ENCODE results near the gene LHX3. TPM values are rescaled to one million over a fixed set of nuclear protein-coding genes. Genes with fewer than 3 reads are reported as not detected.

The LHX3 gene
- total RNA-seq, 1 donor from 2014 or later, result not detected

- H3K36me3 Mint-ChIP-seq, result no peaks in the 10 kb centered on the region
- no peak for TF ChIP-seq CTCF (IDR thresholded peaks at IDR 0.05; ENCODE audit: unreplicated experiment)
Observed at GRCh38 chr9:136180586-136180985, 24.3 kb downstream of the LHX3 start.

GRCh38 chr9:136179761-136180160, 25.2 kb downstream of the LHX3 start:
- H3K36me3 Mint-ChIP-seq, result no peaks in the 10 kb centered on the region
- no peak for DNase-seq (ENCODE audit: low spot score in 2 of 2, unreplicated experiment in 2 of 2)
- H3K27me3 Mint-ChIP-seq (ENCODE audit: low read depth), result peaks cover 24% of the 10 kb centered on the region
- H3K9me3 Mint-ChIP-seq, result no peaks in the 10 kb centered on the region
- no peak for TF ChIP-seq CTCF (IDR thresholded peaks at IDR 0.05; ENCODE audit: unreplicated experiment)
- H3K4me1 Mint-ChIP-seq, result peaks cover 3% of the 10 kb centered on the region
- no peak overlapping the region for H3K4me3 Mint-ChIP-seq
- H3K27ac Mint-ChIP-seq, result no peak overlapping the region

More at GRCh38 chr9:136180586-136180985, 24.3 kb downstream of the LHX3 start:
- no peak for DNase-seq (ENCODE audit: low spot score in 2 of 2, unreplicated experiment in 2 of 2)
- no peak overlapping the region for H3K4me3 Mint-ChIP-seq
- peaks cover 30% of the 10 kb centered on the region for H3K27me3 Mint-ChIP-seq (ENCODE audit: low read depth)
- H3K27ac Mint-ChIP-seq, result no peak overlapping the region
- no peaks in the 10 kb centered on the region for H3K9me3 Mint-ChIP-seq
- H3K4me1 Mint-ChIP-seq, result peaks cover 3% of the 10 kb centered on the region

- H3K27ac Mint-ChIP-seq, result no peak overlapping the region
- DNase-seq (ENCODE audit: low spot score in 2 of 2, unreplicated experiment in 2 of 2), result no peak
- H3K27me3 Mint-ChIP-seq (ENCODE audit: low read depth), result peaks cover 21% of the 10 kb centered on the region
- no peaks in the 10 kb centered on the region for H3K36me3 Mint-ChIP-seq
- no peak overlapping the region for H3K4me3 Mint-ChIP-seq
- H3K4me1 Mint-ChIP-seq, result peaks cover 3% of the 10 kb centered on the region
- no peak for TF ChIP-seq CTCF (IDR thresholded peaks at IDR 0.05; ENCODE audit: unreplicated experiment)
- H3K9me3 Mint-ChIP-seq, result no peaks in the 10 kb centered on the region
Observed at GRCh38 chr9:136179101-136179616, 25.8 kb downstream of the LHX3 start.

GRCh38 chr9:136178773-136179075, 26.2 kb downstream of the LHX3 start:
- Mint-ChIP-seq H3K27me3 (ENCODE audit: low read depth) (peaks cover 20% of the 10 kb centered on the region), H3K4me3 (no peak overlapping the region), H3K36me3 (no peaks in the 10 kb centered on the region), H3K9me3 (no peaks in the 10 kb centered on the region), H3K4me1 (peaks cover 3% of the 10 kb centered on the region), H3K27ac (no peak overlapping the region)
- no peak for TF ChIP-seq CTCF (IDR thresholded peaks at IDR 0.05; ENCODE audit: unreplicated experiment)
- DNase-seq (ENCODE audit: low spot score in 2 of 2, unreplicated experiment in 2 of 2), result no peak

GRCh38 chr9:136178061-136178772, 26.7 kb downstream of the LHX3 start:
- Mint-ChIP-seq H3K27ac (no peak overlapping the region), H3K27me3 (ENCODE audit: low read depth) (peaks cover 15% of the 10 kb centered on the region), H3K4me3 (no peak overlapping the region), H3K36me3 (no peaks in the 10 kb centered on the region), H3K4me1 (peaks cover 3% of the 10 kb centered on the region), H3K9me3 (no peaks in the 10 kb centered on the region)
- no peak for TF ChIP-seq CTCF (IDR thresholded peaks at IDR 0.05; ENCODE audit: unreplicated experiment)
- DNase-seq (ENCODE audit: low spot score in 2 of 2, unreplicated experiment in 2 of 2), result no peak
